ENCODE measurements around the gene SLC12A3. TPM values are rescaled to one million over a fixed set of nuclear protein-coding genes. Genes with fewer than 3 reads are reported as not detected.

SLC12A3 gene
- total RNA-seq, 1 donor from 2014 or later: not detected

DNA sequence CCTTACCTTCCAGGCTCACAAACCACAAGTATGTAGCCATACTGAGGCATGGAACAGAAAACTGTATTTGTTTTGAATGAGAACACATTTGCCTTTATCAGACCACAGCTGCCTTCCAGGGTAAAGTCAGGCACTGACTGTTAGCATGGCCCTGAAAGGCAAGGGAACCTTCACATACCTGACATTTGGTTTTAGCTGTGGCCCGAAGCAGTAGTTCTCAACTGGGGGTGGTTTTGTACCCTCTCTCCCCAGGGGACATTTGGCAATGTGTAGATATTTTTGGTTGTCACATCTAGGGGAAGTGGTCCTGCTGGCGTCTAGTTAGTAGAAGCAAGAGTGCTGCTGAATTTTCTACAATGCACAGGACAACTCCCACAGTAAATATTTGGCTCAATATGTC, 76.1 kb downstream of the SLC12A3 start:
- no peak for DNase-seq (ENCODE audit: low spot score)

DNA sequence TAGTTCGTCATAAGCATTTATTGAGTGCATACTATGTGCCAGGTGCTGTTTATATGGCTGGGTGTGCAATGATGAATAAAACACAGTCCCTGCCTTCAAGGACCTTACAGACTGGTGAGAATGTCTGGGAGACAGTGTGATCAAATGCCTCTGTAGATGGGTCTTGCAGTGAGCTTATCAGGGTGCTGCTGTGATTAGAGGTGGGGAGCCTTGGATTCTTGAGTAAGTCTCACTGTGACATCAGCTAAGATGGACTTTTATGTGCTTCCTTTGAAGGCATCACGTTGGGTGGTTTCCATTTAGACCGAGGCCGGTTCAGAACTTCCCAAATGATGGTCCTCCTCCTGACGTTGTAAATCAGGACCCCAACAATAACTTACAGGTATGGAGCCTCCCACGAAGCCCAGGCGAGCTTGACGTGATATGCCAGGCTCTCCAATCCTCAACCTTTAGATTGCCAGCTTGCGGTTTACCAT, 76.9 kb downstream of the SLC12A3 start:
- DNase-seq (ENCODE audit: low spot score): no peak

DNA sequence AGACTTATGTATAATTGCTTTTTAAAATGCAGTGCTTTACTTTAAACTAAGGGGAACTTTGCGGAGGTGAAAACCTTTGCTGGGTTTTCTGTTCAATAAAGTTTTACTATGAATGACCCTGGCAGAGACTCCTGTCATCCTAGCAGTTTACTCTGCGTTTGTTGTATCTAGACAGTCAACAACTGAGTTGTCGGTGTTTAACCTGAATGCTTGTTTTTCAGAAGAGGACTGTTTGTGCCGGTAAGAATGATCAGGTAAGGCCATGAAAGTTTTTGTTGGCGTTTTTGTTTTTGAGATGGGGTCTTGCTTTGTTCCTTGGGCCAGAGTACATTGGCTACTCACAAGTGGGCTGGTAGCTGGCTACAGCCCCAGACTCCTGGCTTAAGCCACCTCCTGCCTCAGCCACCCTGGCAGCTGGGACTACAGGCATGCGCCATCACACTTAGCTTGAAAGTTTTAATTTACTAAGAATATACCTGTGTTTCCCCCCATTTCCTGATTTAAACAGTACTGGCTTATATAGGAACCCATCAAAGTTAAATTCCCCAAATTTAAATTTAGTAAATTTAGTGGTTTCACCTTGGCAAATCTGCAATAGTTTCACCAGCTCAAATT, 78.9 kb downstream of the SLC12A3 start:
- no peak for DNase-seq (ENCODE audit: low spot score)

DNA sequence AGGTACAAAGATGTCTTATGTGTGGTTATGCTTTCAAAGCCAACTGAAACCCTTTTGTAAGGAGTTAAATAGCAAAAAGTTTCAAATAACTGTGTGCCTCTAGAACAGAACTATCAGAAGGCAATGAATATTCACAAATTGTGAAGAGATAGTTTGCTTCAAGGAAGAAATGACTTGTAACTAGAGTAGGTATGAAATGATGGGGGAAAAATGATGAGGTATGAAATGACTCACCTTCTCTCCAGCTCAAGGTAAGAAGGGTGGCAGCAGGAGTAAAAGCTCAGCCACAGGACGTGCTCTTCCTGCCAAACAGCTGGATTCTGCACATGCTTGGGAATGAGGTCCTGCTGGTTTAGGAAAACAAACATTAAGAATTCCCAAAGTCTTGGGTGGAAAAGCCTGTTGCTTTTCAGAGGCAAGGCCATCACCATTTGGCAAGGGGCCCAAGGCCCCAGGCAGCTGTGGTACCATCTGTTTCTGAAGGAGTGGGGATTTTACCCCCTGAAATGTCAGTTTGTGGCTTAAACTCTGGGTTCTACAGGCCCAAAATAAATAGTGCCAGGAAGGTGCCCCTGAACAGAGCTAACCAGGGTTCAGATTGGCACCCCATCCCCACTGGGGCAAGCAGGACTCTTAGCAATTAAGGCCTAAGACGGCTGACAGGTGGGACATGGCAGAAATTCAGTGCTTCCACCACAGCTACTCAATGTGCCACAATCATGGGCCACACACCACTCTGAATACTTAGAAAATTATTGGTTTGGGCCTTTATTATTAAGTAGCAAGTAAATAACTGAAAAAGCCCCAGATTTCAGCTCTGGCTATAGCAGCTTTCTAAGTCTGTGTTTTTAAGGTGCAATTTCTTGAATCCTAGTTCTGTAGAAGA, 80.2 kb downstream of the SLC12A3 start:
- DNase-seq (ENCODE audit: low spot score): no peak

DNA sequence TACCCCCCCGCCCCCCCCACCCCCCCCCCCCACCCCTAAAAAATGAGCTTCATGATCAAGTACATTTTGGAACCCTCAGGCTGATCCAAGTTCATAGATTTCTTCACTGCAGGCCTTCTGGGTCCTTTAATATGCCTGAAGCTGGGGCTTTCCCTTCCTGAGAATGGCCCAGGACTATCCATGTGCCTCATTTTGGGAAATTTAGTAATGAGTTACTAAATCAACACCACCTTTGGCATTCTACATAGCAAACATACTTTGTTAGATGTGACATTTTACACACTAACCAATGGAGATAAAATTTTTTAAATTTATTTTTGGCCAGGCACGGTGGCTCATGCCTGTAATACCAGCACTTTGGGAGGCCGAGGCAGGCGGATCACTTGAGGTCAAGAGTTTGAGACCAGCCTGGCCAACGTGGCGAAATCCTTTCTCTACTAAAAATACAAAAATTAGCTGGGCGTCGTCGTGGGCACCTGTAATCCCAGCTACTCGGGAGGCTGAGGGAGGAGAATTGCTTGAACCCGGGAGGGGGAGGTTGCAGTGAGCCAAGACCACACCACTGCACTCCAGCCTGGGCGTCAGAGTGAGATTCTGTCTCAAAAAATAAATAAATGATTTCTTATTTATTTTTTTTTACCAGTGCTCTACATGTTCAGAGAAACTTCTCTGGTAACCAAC, 81.0 kb downstream of the SLC12A3 start:
- DNase-seq (ENCODE audit: low spot score): no peak

DNA sequence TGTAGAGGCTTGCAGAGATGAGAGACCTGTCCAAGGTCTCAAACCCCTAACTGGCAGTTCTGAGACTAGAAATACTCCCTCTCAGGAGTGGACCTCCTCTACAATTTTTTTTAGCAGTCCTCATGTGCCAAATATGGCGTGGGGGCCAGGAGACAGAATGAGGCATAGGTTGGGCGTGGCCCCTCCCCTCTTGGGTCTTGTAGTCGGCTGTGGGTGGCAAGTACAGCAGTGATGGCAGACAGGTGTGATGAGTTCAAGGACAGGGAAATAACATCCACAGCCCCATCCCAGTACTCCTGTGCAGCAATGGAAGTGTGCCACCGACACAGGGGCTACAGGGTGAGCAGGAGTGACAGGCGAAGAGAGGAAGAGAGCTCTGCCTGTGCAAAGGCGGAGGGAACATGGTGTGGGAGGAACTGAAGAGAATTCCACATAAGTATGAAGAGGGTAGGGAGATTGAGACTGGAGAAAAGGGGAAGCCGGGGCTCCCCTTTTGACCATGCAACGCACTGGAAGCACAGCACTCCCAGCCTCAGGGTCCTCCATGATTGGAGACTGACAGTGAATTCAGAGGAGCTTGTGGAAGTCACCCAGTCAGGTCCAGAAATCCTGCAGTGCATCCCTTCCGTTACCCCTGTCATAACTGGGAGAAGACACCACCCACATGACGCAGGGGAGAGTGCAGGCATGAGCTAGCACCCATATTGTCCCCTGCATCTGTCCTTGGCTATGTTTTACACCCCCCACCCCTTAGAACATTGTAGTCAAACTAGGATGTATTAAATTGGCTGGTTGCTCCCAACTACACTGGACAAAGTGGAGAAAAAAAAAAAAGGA, 82.0 kb downstream of the SLC12A3 start:
- no peak for DNase-seq (ENCODE audit: low spot score)

DNA sequence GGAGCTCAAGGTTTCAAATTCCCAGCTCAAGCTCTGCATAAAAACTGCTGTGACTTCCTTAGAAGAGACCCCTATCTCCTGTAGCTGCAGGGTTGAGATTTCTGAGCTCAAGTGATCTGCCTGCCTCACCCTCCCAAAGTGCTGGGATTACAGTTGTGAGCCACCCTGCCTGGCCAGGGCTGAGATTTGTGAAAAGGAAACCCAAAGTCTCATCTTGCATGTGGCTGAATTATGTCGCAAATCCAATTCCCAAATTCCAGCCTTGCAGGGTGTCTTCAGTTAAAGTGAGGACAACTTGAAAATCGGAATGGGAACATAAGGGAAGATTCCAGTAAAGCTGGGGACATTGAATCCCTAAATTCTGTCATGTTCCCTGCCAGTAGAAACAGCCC, 82.6 kb downstream of the SLC12A3 start:
- no peak for DNase-seq (ENCODE audit: low spot score)

DNA sequence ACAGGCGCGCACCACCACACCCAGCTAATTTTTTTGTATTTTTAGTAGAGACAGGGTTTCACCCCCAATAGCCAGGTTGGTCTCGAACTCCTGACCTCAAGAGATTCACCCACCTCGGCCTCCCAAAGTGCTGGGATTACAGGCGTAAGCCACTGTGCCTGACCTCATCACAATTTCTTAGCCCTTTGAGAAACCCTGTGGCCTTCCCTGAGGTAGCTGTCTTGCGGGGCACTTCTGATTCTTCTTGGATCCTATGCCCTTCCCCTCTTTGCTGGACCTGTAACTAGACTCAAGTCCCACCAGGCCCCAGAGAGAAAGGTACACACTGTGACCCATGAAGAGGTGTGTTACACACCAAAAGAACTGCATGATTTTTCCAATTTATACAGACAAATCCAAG, 83.2 kb downstream of the SLC12A3 start:
- no peak for DNase-seq (ENCODE audit: low spot score)

DNA sequence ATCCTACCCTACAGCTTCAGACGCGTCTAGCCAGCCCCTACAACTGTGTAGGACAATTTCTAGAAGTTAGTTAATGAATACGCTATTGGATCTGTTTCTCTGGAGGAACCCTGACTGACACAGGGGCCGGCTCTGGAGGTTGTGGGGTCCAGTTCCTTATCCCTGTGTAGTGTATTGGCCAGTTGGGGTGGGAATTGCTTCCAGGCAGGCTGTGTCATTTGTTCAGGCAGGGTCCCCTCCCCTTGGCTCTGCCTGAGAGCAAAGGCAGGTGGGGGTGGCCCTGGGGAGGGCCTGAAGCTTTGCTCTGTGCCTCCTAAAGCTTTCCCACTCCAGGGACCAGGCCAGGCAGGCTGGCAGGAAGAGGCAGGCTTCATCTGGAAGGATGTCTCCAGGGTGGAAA, 85.0 kb downstream of the SLC12A3 start:
- peak; percentile 77 for DNase-seq (ENCODE audit: low spot score)

DNA sequence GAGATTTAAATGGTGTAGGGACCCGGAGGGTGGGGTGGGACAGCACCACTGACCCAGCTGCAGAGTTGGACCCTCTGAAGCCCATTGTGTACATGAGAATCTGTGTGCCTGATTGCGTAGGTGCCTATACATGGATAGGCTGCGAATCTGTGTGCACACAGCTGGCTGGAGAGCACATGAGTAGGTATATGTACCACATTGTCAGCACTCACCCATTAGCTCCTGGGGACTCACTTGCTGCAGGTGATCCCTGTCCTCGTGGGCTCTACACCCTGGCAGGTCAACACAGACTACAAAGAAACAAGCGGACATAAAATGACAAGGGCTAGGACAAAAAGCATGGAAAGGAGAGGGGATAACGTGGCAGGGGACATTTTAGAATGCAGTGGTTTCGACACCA, 85.4 kb downstream of the SLC12A3 start:
- no peak for DNase-seq (ENCODE audit: low spot score)

DNA sequence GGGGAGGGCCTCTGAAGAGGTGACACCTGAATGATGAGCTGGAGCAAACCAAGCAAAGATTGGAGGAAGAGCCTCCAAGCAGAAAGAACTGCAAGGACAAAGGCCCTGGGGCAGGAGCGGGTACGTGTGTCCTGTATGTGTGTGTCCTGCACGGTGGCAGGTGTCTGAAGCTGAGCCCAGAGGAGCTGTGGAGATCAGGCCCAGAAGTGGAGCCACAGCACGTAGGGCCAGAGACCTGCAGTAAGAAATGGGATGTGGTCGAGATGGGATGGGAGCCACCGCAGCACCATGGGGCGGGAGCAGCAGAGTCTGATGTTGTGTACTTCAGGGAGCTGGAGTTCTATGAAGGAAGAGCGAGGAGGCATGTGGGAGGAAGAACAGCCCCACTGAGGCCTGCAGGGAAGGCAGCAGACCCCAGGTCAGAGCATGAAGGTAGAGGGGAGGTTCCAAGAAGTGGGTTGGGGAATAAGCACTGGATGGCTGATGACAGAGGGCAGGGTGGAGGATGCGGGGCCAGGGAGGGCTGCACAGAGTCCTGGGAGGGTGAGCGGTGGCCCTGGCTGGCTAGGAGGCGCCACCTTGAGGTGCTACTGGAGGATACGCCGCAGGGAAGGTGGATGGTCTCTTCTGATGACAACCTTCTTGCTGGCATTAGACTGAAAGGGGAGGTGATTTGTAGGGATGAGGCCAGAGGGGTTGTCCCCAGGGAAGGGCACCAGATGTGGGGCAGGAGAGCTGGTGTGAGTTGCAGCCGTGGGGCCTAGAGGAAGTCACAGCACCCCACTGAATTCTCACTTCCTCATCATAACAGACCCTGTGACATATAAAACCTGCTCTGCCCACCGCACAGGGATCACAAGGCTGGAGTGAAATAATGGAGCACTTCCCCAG, 86.1 kb downstream of the SLC12A3 start:
- DNase-seq (ENCODE audit: low spot score): peak; percentile 86

DNA sequence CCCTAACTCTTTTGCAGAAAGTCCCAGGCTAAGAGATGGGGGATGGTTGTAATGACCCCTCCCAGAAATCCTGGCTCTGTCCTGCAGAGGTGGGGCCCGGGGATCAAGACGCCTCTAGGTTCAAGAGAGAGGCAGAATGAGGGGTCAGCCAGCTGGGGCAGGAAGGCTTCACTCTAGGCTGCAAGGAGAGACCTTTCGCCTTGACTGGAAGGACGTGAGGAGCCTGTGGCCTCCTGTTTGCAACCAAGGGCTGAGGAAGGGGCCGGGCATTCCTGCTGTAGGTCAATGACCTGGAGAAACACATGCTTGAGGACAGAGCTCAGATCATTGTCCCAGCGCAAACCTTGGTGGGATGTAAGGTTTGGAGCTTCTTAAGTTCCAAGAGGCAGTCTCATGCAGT, 88.0 kb downstream of the SLC12A3 start:
- peak; percentile 49 for DNase-seq (ENCODE audit: low spot score)

DNA sequence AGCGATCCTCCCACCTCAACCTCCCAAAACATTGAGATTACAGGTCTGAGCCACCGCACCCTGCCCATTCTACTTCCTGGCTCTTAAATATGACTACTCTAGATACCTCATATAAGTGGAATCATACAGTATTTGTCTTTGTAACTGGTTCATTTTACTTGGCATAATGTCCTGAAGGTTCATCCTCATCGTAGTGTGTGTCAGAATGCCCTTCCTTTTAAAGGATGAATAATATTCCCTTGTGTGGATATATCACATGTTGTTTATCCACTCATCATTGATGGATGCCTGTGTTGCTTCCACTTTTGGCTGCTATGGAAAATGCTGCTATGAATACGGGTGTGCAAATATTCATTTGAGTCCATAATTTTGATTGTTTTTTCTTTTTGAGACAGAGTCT, 91.1 kb downstream of the SLC12A3 start:
- peak; percentile 28 for DNase-seq (ENCODE audit: low spot score)

DNA sequence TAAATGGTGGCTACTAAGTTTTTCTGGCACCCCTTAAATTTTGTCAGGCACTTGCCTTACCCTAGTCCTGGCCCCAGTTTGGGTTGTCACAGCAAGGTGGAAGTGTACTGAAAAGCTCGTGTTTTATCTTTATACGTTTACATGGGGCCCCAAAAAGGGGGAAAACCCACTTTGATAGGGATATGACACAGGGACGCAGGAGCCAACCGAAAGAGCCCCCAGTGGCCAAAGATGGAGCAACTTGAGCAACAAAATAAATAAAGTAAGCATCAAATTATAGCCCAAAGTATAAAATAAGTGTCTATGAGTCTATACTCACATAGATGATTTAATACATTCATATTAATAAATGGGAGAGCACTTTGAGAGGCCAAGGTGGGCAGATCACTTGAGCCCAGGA, 91.7 kb downstream of the SLC12A3 start:
- peak; percentile 22 for DNase-seq (ENCODE audit: low spot score)

DNA sequence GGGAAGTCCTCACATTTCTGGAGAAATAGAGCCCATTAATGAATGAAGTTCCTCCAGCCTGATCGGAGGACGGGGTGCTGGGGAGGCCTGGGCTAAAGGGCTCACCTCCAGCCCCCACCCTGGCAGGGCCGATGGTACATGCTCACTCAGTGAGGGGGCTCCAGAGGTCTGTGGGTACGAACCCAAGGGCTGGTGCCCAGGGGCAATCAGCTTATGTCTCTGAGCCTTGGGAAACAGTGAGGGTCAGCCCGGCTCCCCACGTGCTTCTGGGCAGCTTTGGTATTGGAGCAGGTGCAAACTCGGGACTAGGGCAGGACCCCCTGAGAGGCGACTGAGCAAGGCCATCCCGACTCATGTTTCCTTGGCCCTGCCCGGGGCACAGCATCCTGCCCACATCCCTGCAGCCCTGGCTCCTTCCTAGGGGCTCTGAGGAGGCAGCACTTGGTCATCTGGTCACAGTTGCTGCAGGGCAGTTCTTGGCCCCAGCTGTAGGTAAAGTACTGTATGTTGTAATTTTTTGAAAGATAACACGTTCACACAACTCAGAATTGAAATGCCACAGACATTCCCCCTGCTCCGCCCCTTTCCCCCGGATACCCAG, 95.8 kb downstream of the SLC12A3 start:
- no peak for DNase-seq (ENCODE audit: low spot score)

DNA sequence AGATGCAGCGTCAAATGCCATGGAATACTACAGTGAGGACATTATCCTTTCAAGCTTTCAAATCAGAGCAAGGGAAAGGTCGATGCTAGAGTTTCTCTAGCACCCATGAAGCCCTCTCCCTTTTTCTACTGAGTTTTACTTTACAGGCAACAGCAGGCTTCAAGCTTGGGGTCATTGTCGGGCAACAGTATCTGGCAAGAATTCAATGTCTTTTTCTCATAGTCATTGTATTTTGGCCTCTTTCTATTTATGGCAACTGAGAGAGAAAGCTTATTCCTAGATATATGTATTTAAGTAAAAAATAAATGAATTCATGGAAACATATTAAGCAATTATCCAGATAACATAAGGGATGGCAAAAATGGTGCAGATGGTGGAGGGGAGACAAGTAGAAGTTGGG, 96.4 kb downstream of the SLC12A3 start:
- no peak for DNase-seq (ENCODE audit: low spot score)

DNA sequence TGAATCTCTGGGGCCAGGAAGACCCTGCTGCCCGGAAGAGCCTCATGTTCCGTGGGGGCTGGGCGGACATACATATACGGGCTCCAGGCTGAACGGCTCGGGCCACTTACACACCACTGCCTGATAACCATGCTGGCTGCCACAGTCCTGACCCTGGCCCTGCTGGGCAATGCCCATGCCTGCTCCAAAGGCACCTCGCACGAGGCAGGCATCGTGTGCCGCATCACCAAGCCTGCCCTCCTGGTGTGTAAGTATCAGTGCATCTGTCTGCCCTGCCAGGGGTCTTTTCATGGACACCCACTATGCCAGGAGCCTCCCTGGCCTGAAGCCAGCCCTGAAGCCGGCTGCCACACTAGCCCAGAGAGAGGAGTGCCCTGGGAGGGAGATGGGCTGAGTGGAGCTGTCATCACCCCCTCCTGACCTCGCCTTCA, 96.9 kb downstream of the SLC12A3 start, which contains the start of gene CETP:
CETP (plus strand) TSS at position 100 of the 431 bp plus-strand sequence; CDS start at position 130, 30 bp downstream.
- DNase-seq (ENCODE audit: low spot score): no peak

DNA sequence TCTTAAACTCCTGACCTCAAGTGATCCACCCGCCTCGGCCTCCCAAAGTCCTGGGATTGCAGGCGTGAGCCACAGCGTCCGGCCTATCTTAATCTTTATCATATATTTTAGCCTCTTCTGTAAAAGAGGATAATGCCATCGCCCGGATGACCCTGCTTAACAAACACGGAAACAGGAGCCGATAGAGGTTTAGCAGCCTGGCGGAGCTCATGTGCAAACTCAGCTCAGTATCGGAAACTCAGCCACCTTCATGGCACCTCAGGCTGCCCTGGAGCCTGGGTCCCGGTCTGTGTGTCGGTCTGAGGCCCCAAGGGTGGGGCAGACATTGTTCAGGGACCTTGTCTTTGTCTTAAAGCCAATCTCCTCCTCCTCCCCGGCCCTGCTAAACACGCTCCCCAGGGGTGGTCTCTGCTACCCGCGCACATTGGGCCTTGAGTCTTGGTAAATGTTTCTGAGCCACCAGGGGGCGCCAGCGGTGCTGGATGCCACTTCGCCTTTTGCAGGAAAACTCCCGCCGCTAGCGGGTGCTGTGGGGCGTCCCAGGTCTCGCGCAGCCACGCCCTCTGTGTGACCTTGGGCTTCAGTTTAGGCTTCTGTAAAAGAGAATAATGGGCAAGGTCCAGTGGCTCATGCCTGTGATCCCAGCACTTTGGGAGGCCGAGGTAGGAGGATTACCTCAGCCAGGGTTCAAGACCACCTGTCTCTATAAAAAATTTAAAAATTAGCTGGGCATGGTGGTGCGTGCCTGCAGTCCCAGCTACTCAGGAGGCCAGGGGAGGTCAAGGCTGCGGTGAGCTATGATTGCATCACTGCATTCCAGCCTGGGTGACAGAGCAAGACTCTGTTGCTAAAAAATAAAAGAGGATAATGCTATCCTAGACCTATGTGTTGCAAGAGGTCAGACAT, 99.5 kb downstream of the SLC12A3 start:
- peak; percentile 95 for DNase-seq (ENCODE audit: low spot score)

Measured in mesenteric fat pad (tissue), 1 donor.